Skin of body (tissue), 3 donors: Measurements from ENCODE around the gene ANAPC2. TPM values are rescaled to one million over a fixed set of nuclear protein-coding genes. Genes with fewer than 3 reads are reported as not detected.

ENCODE experiments used
- DNase-seq: peaks from one replicate; lab custom pipeline; 2025; lab: John Stamatoyannopoulos, UW
- small RNA-seq: library from RNA; depleted of rRNA; stranded (forward); fragments of <200 nt; gene quantifications from one replicate; pipeline ENCODE3, GENCODE V24; 2014; ENCODE audit warnings: low replicate concordance
- total RNA-seq: library from RNA; depleted of rRNA; stranded (reverse); fragments of >200 nt; gene quantifications from one replicate; pipeline ENCODE4 v1.2.3, GENCODE V29; 2014

Gene ANAPC2
- total RNA-seq, 1 donor from 2014 or later, result 22.0 TPM

- no peak for DNase-seq
Measured at GRCh38 chr9:137130176-137130755, 58.1 kb downstream of the ANAPC2 start.

GRCh38 chr9:137129456-137130175 is 58.7 kb downstream of the ANAPC2 start:
- peak; percentile 81 for DNase-seq

- no peak for DNase-seq
Measured at GRCh38 chr9:137128862-137129455, 59.4 kb downstream of the ANAPC2 start.

- no peak for DNase-seq
Measured at GRCh38 chr9:137128158-137128861, 60.0 kb downstream of the ANAPC2 start.

GRCh38 chr9:137127301-137128157 is 60.8 kb downstream of the ANAPC2 start:
- DNase-seq, result no peak

- DNase-seq, result no peak
Measured at GRCh38 chr9:137126786-137127185, 61.6 kb downstream of the ANAPC2 start.

Small RNAs within 50 kb of the gene (small RNA-seq; reads per million reads assigned to genes)
- not detected for gene MIR3621

Other genes with a start within 250 kb of the ANAPC2 start
- 38.8 TPM for gene FBXW5, start 243.8 kb downstream of the ANAPC2 start, total RNA-seq
- gene C8G, start 243.3 kb downstream of the ANAPC2 start, total RNA-seq, result not detected
- not detected for gene LCN12, start 236.3 kb downstream of the ANAPC2 start, total RNA-seq
- gene PTGDS, start 211.1 kb downstream of the ANAPC2 start, total RNA-seq, result 15.3 TPM
- 0.20 TPM for gene LCNL1, start 205.6 kb downstream of the ANAPC2 start, total RNA-seq
- 13.0 TPM for gene PAXX, start 196.1 kb downstream of the ANAPC2 start, total RNA-seq
- gene CLIC3, start 192.0 kb downstream of the ANAPC2 start, total RNA-seq, result 12.7 TPM
- 13.6 TPM for gene ABCA2, start 160.3 kb downstream of the ANAPC2 start, total RNA-seq
- 0.39 TPM for gene FUT7, start 156.5 kb downstream of the ANAPC2 start, total RNA-seq
- 15.4 TPM for gene NPDC1, start 142.4 kb downstream of the ANAPC2 start, total RNA-seq
- 8.0 TPM for gene ENTPD2, start 134.5 kb downstream of the ANAPC2 start, total RNA-seq
- gene SAPCD2, start 118.0 kb downstream of the ANAPC2 start, total RNA-seq, result 5.8 TPM
- 5.4 TPM for gene UAP1L1, start 111.0 kb downstream of the ANAPC2 start, total RNA-seq
- 39.5 TPM for gene MAN1B1, start 101.6 kb downstream of the ANAPC2 start, total RNA-seq
- gene DPP7, start 73.8 kb downstream of the ANAPC2 start, total RNA-seq, result 32.4 TPM
- gene GRIN1, start 49.4 kb downstream of the ANAPC2 start, total RNA-seq, result 0.89 TPM
- not detected for gene LRRC26, start 18.5 kb downstream of the ANAPC2 start, total RNA-seq
- not detected for gene TMEM210, start 16.5 kb downstream of the ANAPC2 start, total RNA-seq
- 24.1 TPM for gene SSNA1, start 116 bp upstream of the ANAPC2 start, total RNA-seq
- gene TPRN, start 12.2 kb upstream of the ANAPC2 start, total RNA-seq, result 3.4 TPM
- 19.5 TPM for gene TMEM203, start 17.1 kb upstream of the ANAPC2 start, total RNA-seq
- gene NDOR1, start 17.1 kb upstream of the ANAPC2 start, total RNA-seq, result 3.0 TPM
- 0.20 TPM for gene RNF208, start 33.7 kb upstream of the ANAPC2 start, total RNA-seq
- 1.4 TPM for gene CYSRT1, start 36.6 kb upstream of the ANAPC2 start, total RNA-seq
- not detected for gene RNF224, start 38.9 kb upstream of the ANAPC2 start, total RNA-seq
- gene SLC34A3, start 42.3 kb upstream of the ANAPC2 start, total RNA-seq, result not detected
- gene TUBB4B, start 52.7 kb upstream of the ANAPC2 start, total RNA-seq, result 97.1 TPM
- gene STPG3, start 62.7 kb upstream of the ANAPC2 start, total RNA-seq, result not detected
- 21.3 TPM for gene NELFB, start 66.8 kb upstream of the ANAPC2 start, total RNA-seq
- 1.7 TPM for gene TOR4A, start 89.2 kb upstream of the ANAPC2 start, total RNA-seq
- gene NRARP, start 113.7 kb upstream of the ANAPC2 start, total RNA-seq, result 9.9 TPM
- 7.6 TPM for gene EXD3, start 234.6 kb upstream of the ANAPC2 start, total RNA-seq
- 0.30 TPM for gene NOXA1, start 234.8 kb upstream of the ANAPC2 start, total RNA-seq